Esophagus squamous epithelium (tissue), 4 donors: ENCODE data around the gene SEMA4C.

Source experiments
- CTCF ChIP-seq, 6 experiments: fragments of 450-650 bp in 4 of 6; fragments of 200-600 bp in 2 of 6; sonication (generic) in 2 of 6; IDR thresholded peaks; one replicate each; pipeline ENCODE4 v1.5.1; 2016 to 2019; ENCODE audit warnings: antibody characterized with exemption in 6 of 6, mild to moderate bottlenecking in 4 of 6, moderate library complexity in 4 of 6
- POLR2A ChIP-seq, 4 donors: fragments of 450-650 bp; IDR thresholded peaks; one replicate each; pipeline ENCODE4 v1.6.1; 2017; ENCODE audit warnings: antibody characterized with exemption in 4 of 4, mild to moderate bottlenecking in 4 of 4, moderate library complexity in 3 of 4

DNA sequence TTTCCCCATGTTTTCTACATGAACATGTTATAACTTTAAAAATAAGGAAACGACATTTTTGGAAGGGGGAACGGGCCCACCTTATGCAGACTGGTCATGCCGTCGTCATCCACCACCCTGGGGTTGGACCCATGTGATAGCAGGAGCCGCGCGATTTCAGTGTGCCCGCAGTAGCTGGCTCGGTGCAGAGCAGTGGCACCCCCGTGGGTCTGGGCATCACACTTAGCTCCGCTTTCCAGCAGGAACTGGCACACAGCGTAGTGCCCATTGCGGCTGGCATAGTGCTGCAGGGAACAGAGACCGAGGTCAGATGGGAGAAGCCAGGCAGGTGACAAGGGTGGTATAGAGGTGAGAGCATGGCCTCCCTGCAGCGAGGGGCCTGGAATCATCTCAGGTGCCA lies 16.6 kb downstream of the SEMA4C start:
- no peak for TF ChIP-seq CTCF (IDR thresholded peaks at IDR 0.05)
- no peak for TF ChIP-seq POLR2A (IDR thresholded peaks at IDR 0.05)
